Renal cortex interstitium (tissue), 11 donors: Measurements from ENCODE around the gene SIAH3. TPM values are rescaled to one million over a fixed set of nuclear protein-coding genes. Genes with fewer than 3 reads are reported as not detected.

Source experiments
- DNase-seq, 11 donors: peaks; one replicate each; pipeline ENCODE4 v3.0.0-alpha.2; 2013; ENCODE audit warnings: low read depth in 9 of 11, low spot score in 4 of 11; ENCODE audit errors: extremely low read depth in 1 of 11
- polyA plus RNA-seq, 3 donors: library from polyadenylated mRNA; unstranded; fragments of 120-200 nt; gene quantifications; one replicate each; pipeline ENCODE4 v1.2.1, GENCODE V29; 2013; ENCODE audit not compliant: insufficient read length in 3 of 3

Gene SIAH3
- polyA plus RNA-seq, 3 donors: 0.69 to 0.92 (median 0.75) TPM

GRCh38 chr13:45792827-45793303, 58.7 kb downstream of the SIAH3 start:
- DNase-seq: no peak

- DNase-seq: no peak
These were observed 63.5 kb downstream of the SIAH3 start for GRCh38 chr13:45788011-45788410.

- DNase-seq: no peak
These were observed 64.2 kb downstream of the SIAH3 start for GRCh38 chr13:45787346-45787745.

GRCh38 chr13:45786293-45786920, 65.1 kb downstream of the SIAH3 start:
- no peak for DNase-seq

GRCh38 chr13:45784755-45785675, 66.5 kb downstream of the SIAH3 start:
- no peak for DNase-seq

- no peak for DNase-seq
These were observed 68.1 kb downstream of the SIAH3 start for GRCh38 chr13:45783346-45784043.

- DNase-seq: no peak
These were observed 69.1 kb downstream of the SIAH3 start for GRCh38 chr13:45782327-45783045.

- DNase-seq: no peak
These were observed 69.8 kb downstream of the SIAH3 start for GRCh38 chr13:45781553-45782326.

GRCh38 chr13:45779901-45780300, 71.7 kb downstream of the SIAH3 start:
- DNase-seq: no peak

GRCh38 chr13:45778882-45779281, 72.7 kb downstream of the SIAH3 start:
- no peak for DNase-seq

GRCh38 chr13:45776748-45777147, 74.8 kb downstream of the SIAH3 start:
- no peak for DNase-seq

- no peak for DNase-seq
These were observed 76.1 kb downstream of the SIAH3 start for GRCh38 chr13:45775401-45775963.

GRCh38 chr13:45773944-45774343, 77.6 kb downstream of the SIAH3 start:
- no peak for DNase-seq

GRCh38 chr13:45773236-45773635, 78.3 kb downstream of the SIAH3 start:
- no peak for DNase-seq

GRCh38 chr13:45770886-45771285, 80.7 kb downstream of the SIAH3 start:
- DNase-seq: no peak

GRCh38 chr13:45768656-45769479, 82.7 kb downstream of the SIAH3 start:
- DNase-seq: no peak

- DNase-seq: no peak
These were observed 86.1 kb downstream of the SIAH3 start for GRCh38 chr13:45765464-45765863.
